SK-N-MC (cell line): Measurements from ENCODE around the gene PTPRN2.
"Not testable (repeated sequence)": the region's sequence is repeated elsewhere in the genome, so short reads cannot be mapped to it uniquely, and the experiment has no call there.

Experiments
- DNase-seq: peaks from one replicate; pipeline ENCODE4 v3.0.0-alpha.2; 2011; ENCODE audit warnings: low read depth, low spot score
- H3K27ac ChIP-seq: fragments of 200-600 bp; sonication (generic); 2 replicates; pipeline ENCODE4 v1.5.1; 2016; ENCODE audit warnings: mixed run types
- H3K36me3 ChIP-seq: fragments of 200-600 bp; sonication (generic); 2 replicates; pipeline ENCODE4 v1.6.1; 2017; ENCODE audit warnings: antibody characterized with exemption, low read length, mixed read lengths; ENCODE audit not compliant: insufficient read depth
- H3K4me3 ChIP-seq: fragments of 200-600 bp; sonication (generic); 2 replicates; pipeline ENCODE4 v1.5.1; 2016
- H3K9ac ChIP-seq: fragments of 200-600 bp; sonication (generic); 2 replicates; pipeline ENCODE4 v1.8.0; 2017; ENCODE audit warnings: mixed run types, mixed read lengths; ENCODE audit not compliant: insufficient read length
- H3K9me3 ChIP-seq: fragments of 200-600 bp; sonication (generic); 2 replicates; pipeline ENCODE4 v1.6.1; 2017; ENCODE audit warnings: low read depth, mild to moderate bottlenecking, antibody characterized with exemption, low read length, moderate library complexity, mixed read lengths
- EZH2 ChIP-seq: fragments of 200-600 bp; sonication (generic); IDR thresholded peaks from one replicate; pipeline ENCODE4 v1.6.1; 2017; ENCODE audit warnings: antibody characterized with exemption
- FOXP2 ChIP-seq: optimal IDR thresholded peaks from 2 replicates; pipeline ENCODE3; 2011; ENCODE audit warnings: mild to moderate bottlenecking, moderate library complexity; ENCODE audit not compliant: insufficient read depth; ENCODE audit errors: extremely low read length, control extremely low read depth
- POLR2AphosphoS5 ChIP-seq: IDR thresholded peaks from 2 replicates; pipeline ENCODE4 v1.6.1; 2012; ENCODE audit warnings: mild to moderate bottlenecking, low read depth, low read length, borderline replicate concordance

PTPRN2 gene

GRCh38 chr7:158276414-158277218, 311.0 kb downstream of the PTPRN2 start:
- Histone ChIP-seq H3K27ac (no peak overlapping the region), H3K36me3 (no peaks in the 10 kb centered on the region), H3K9ac (no peak overlapping the region), H3K4me3 (no peak overlapping the region), H3K9me3 (no peaks in the 10 kb centered on the region)
- no peak for TF ChIP-seq FOXP2
- TF ChIP-seq POLR2AphosphoS5 = no peak
- no peak for TF ChIP-seq EZH2
- DNase-seq = no peak

GRCh38 chr7:158275711-158276413, 311.8 kb downstream of the PTPRN2 start:
- no peak overlapping the region for H3K27ac ChIP-seq
- H3K4me3 ChIP-seq = no peak overlapping the region
- TF ChIP-seq EZH2 = no peak
- TF ChIP-seq FOXP2 = no peak
- TF ChIP-seq POLR2AphosphoS5 = no peak
- no peaks in the 10 kb centered on the region for H3K9me3 ChIP-seq
- no peak for DNase-seq
- no peak overlapping the region for H3K9ac ChIP-seq
- H3K36me3 ChIP-seq = no peaks in the 10 kb centered on the region

DNA sequence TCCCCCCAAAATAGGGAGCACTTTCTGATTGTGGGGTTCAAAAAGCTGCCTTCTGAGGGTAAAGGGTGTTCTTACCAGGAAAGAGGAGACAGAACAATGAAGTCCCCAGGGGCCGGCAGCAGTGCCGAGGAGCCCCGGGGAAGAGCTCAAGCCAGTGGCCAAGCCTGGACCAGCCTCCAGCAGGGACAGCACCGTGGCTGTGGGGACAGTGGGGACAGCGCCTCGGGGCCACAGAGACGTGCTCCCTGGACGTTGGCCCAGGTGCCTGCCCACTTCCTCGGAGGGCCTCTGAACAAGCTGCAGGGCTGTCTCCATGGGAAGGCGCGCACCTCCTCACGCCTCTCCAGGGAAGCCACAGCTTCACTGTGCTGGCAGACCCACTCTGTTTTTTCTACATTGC, 312.6 kb downstream of the PTPRN2 start:
- no peaks in the 10 kb centered on the region for H3K9me3 ChIP-seq
- H3K4me3 ChIP-seq = no peak overlapping the region
- no peak for DNase-seq
- no peak overlapping the region for H3K27ac ChIP-seq
- H3K36me3 ChIP-seq = no peaks in the 10 kb centered on the region
- TF ChIP-seq FOXP2 (no peak), POLR2AphosphoS5 (no peak), EZH2 (no peak)
- no peak overlapping the region for H3K9ac ChIP-seq

DNA sequence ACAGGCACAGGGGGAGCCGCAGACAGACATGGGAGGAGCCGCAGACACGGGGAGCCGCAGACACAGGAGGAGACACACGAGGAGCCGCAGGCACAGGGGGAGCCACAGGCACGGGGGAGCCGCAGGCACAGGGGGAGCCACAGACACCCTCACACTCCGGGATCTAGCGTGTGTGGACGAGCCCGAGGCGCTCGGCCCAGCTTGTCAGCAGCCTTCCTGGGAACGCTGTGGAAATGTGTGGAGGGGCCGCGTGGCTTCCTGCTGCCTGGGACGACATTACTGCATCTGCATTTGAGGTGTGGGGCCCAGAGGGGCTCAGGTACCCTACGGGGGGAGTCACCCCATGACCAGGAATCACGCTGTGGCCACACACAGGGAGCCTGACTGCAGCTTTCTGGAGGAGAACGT, 313.2 kb downstream of the PTPRN2 start:
- H3K27ac ChIP-seq = no peak overlapping the region
- no peak for DNase-seq
- no peak overlapping the region for H3K4me3 ChIP-seq
- no peak for TF ChIP-seq FOXP2
- TF ChIP-seq EZH2 = no peak
- no peak for TF ChIP-seq POLR2AphosphoS5
- H3K36me3 ChIP-seq = no peaks in the 10 kb centered on the region
- no peak overlapping the region for H3K9ac ChIP-seq
- no peaks in the 10 kb centered on the region for H3K9me3 ChIP-seq

- DNase-seq, H3K9ac ChIP-seq, H3K27ac ChIP-seq, H3K4me3 ChIP-seq, H3K36me3 ChIP-seq, H3K9me3 ChIP-seq: not testable (repeated sequence)
Measured at GRCh38 chr7:158273756-158274342, 313.8 kb downstream of the PTPRN2 start.

- no peak for TF ChIP-seq POLR2AphosphoS5
- no peak for TF ChIP-seq FOXP2
- TF ChIP-seq EZH2 = no peak
- Histone ChIP-seq H3K36me3 (no peaks in the 10 kb centered on the region), H3K9ac (no peak overlapping the region), H3K9me3 (no peaks in the 10 kb centered on the region), H3K27ac (no peak overlapping the region), H3K4me3 (no peak overlapping the region)
- no peak for DNase-seq
Measured at GRCh38 chr7:158273138-158273651, 314.4 kb downstream of the PTPRN2 start.

GRCh38 chr7:158272509-158273137, 315.0 kb downstream of the PTPRN2 start:
- Histone ChIP-seq H3K4me3 (no peak overlapping the region), H3K36me3 (no peaks in the 10 kb centered on the region), H3K9ac (no peak overlapping the region), H3K9me3 (no peaks in the 10 kb centered on the region), H3K27ac (no peak overlapping the region)
- no peak for DNase-seq
- no peak for TF ChIP-seq POLR2AphosphoS5
- TF ChIP-seq FOXP2 = no peak
- TF ChIP-seq EZH2 = no peak

DNA sequence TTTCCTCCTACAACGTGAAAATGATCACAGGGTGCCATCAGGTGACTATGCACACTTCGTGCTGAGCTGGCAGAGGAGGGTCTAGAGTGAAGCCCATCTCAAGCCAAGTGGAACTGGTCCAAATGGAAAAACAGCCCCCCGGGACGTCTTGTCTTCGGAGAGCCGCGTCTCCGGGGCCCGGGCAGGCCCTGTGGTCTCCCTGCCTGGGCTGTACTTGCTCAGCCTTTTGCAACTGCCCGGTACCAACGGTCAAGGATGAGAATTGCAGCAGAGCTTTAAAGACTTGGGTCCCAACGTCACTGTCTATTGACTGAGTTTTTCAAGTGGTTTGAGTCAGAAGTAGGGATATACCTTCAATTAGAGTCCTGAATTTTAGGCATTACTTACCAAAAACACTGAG, 315.5 kb downstream of the PTPRN2 start:
- Histone ChIP-seq H3K36me3 (no peaks in the 10 kb centered on the region), H3K4me3 (no peak overlapping the region), H3K9me3 (no peaks in the 10 kb centered on the region), H3K27ac (no peak overlapping the region), H3K9ac (no peak overlapping the region)
- DNase-seq = no peak
- TF ChIP-seq EZH2 = no peak
- no peak for TF ChIP-seq FOXP2
- TF ChIP-seq POLR2AphosphoS5 = no peak

DNA sequence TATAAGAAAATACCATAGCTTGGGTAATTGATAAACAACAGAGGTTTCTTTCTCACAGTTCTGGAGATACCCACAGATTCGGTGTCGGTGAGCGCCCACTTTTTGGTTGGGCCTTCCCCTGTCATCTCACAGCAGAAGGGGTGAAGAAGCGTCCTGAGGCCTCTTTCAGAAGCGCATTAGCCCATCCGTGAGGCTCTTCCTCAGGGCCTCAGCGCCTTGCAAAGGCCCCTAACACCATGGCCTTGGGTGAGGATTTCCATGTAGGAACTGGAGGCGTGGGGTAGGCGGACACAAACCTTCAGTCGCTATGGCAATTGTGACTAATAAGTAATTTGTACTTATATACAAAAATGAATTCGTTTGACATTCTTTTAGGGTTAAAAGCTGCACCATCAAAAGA, 316.0 kb downstream of the PTPRN2 start:
- Histone ChIP-seq H3K9me3 (no peaks in the 10 kb centered on the region), H3K27ac (no peak overlapping the region), H3K4me3 (no peak overlapping the region), H3K9ac (no peak overlapping the region), H3K36me3 (no peaks in the 10 kb centered on the region)
- TF ChIP-seq EZH2 (no peak), FOXP2 (no peak), POLR2AphosphoS5 (no peak)
- DNase-seq = no peak
